Testis (tissue), 2 donors: ENCODE data around the gene PIR.

Source experiments
- POLR2A ChIP-seq: fragments of 450-650 bp; IDR thresholded peaks from one replicate; pipeline ENCODE4 v1.6.1; 2017; ENCODE audit warnings: antibody characterized with exemption, mild to moderate bottlenecking, moderate library complexity
- TF ChIP-seq, protein P1 (sequence below), 3 experiments: fragments of 450-650 bp in 2 of 3; fragments of 200-600 bp in 1 of 3; sonication (generic) in 1 of 3; IDR thresholded peaks; one replicate each; pipeline ENCODE4 v1.5.1; 2016 to 2019; ENCODE audit warnings: antibody characterized with exemption in 3 of 3, mild to moderate bottlenecking in 2 of 3, moderate library complexity in 1 of 3

DNA sequence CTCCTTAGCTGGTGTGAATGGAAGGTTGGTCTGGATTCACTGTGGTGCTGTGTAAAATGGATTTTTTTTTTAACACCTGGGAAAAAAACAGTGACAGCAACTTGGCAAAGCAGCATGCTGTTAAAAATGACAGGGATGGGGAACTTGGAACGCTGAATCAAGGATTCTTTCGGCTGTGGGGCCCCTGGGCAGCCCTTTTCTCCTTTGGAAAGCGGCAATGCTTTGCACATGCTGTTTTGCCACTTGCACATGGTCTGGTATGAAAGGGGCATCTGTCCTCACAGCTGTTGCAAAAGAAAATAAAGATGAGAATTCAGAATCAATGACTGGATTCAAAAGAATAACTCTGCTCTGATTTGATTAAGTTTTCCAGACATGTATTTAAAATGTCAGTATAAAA lies 147.2 kb downstream of the PIR start:
- TF ChIP-seq, protein P1, sequence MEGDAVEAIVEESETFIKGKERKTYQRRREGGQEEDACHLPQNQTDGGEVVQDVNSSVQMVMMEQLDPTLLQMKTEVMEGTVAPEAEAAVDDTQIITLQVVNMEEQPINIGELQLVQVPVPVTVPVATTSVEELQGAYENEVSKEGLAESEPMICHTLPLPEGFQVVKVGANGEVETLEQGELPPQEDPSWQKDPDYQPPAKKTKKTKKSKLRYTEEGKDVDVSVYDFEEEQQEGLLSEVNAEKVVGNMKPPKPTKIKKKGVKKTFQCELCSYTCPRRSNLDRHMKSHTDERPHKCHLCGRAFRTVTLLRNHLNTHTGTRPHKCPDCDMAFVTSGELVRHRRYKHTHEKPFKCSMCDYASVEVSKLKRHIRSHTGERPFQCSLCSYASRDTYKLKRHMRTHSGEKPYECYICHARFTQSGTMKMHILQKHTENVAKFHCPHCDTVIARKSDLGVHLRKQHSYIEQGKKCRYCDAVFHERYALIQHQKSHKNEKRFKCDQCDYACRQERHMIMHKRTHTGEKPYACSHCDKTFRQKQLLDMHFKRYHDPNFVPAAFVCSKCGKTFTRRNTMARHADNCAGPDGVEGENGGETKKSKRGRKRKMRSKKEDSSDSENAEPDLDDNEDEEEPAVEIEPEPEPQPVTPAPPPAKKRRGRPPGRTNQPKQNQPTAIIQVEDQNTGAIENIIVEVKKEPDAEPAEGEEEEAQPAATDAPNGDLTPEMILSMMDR (IDR thresholded peaks at IDR 0.05): no peak
- no peak for TF ChIP-seq POLR2A
